ENCODE data around the gene FAM13A.

FAM13A gene

GRCh38 chr4:88702782-88703181, 354.2 kb downstream of the FAM13A start:
- no peak for DNase-seq

GRCh38 chr4:88698519-88698918, 358.5 kb downstream of the FAM13A start:
- DNase-seq: no peak

GRCh38 chr4:88697588-88698329, 359.2 kb downstream of the FAM13A start, which contains the start of gene NAP1L5:
NAP1L5 (minus strand) TSS chr4:88697829; CDS start chr4:88697754, 75 bp downstream.
- DNase-seq: peak; percentile 59

GRCh38 chr4:88697141-88697540, 359.8 kb downstream of the FAM13A start:
- no peak for DNase-seq

- no peak for DNase-seq
Measured at GRCh38 chr4:88696630-88697029, 360.4 kb downstream of the FAM13A start.

- no peak for DNase-seq
Measured at GRCh38 chr4:88693792-88694191, 363.2 kb downstream of the FAM13A start.

- DNase-seq: no peak
Measured at GRCh38 chr4:88690355-88690754, 366.6 kb downstream of the FAM13A start.

GRCh38 chr4:88681209-88681608, 375.8 kb downstream of the FAM13A start:
- no peak for DNase-seq
